Hematopoietic multipotent progenitor cell treated with erythropoietin and hydrocortisone succinate and interleukin-3 and kit ligand, for 8 days (in vitro differentiated cells): ENCODE results near the gene TMC6.
"Not testable (repeated sequence)": the region's sequence is repeated elsewhere in the genome, so short reads cannot be mapped to it uniquely, and the experiment has no call there.

ENCODE experiments used
- DNase-seq: peaks from one replicate; pipeline ENCODE4 v3.0.0-alpha.2; 2015

The TMC6 gene

GRCh38 chr17:78122931-78123249 is 5.7 kb downstream of the TMC6 start:
- no peak for DNase-seq

- no peak for DNase-seq
Measured at GRCh38 chr17:78122216-78122930, 6.2 kb downstream of the TMC6 start.

DNA sequence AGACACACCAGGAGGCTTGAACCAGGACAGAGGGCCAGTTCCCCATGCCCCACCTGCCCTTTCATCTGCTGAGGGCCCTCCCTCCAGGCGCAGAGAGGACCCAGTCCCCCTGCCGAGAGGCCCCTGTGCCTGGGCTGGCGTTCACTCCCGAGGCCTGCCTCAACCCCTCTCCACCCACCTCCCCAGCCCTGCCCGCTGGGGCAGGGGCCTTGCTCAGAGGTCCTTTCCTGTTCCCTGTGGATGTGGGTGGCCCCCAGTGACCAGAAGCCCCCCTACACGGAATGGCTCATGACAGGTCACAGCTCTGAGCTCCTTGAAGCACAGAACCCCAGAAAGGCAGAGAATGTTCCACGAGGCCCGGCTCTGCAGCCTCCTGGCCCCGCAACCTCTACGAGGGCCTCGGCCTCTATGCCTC is 6.7 kb downstream of the TMC6 start:
- no peak for DNase-seq

GRCh38 chr17:78120971-78121800 is 7.4 kb downstream of the TMC6 start:
- DNase-seq = no peak

DNA sequence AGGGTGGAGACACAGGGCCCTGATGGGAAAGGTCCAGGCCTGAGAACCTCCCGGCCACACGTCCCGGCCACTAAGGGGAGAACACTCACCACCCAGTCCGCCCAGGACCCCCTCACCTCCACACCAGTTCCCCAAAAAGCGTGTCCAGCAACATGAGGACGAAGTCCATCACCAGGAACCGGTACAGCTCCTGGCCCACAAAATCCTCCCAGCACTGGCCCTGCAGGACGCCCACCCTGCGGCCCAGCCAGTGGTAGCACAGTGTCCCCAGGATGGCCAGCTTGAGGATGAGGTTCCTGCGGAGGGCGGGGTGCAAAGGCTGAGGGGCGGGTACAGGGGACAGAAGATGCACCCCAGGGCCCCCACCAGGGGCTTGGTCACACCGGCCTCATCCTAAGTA is 8.0 kb downstream of the TMC6 start:
- no peak for DNase-seq

DNA sequence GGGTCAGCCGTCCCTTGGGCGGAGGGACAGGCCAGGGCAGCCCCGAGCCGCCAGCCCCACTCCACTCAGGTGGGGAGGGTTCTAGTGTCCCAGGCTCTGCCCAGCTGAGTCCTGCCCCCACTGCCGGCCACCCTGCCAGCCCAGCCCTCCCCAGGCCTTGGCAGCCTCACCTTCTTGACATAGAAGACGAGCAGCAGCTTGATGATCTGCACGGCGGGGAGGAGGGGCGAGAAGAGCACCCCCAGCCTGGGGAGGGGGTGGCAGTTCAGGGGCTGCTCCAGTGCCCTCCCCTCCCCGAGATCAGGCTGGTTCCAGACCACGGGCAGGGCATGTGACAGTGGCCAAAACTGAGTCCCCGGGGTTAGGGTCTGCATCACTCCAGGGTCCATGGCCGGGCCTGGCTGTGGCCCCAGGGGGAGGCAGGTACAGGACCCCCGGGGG is 9.7 kb downstream of the TMC6 start:
- DNase-seq = no peak

GRCh38 chr17:78117027-78117981 is 11.3 kb downstream of the TMC6 start:
- DNase-seq = no peak

DNA sequence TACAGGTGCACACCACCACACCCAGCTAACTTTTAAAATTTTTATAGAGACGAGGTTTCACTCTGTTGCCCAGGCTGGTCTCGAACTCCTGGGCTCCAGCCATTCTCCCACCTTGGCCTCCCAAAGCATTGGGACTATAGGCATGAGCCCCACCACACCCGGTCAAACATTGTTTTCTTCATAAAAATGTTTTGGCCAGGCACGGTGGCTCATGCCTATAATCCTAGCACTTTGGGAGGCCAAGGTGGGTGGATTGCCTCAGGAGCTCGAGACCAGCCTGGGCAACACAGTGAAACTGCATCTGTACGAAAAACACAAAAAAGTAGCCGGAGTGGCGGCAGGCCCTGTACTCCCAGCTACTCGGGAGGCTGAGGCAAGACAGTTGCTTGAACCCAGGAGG is 12.1 kb downstream of the TMC6 start:
- no peak for DNase-seq

- not testable (repeated sequence) for DNase-seq
Measured at GRCh38 chr17:78115803-78116202, 12.8 kb downstream of the TMC6 start.

- DNase-seq = no peak
Measured at GRCh38 chr17:78114831-78115723, 13.5 kb downstream of the TMC6 start.

DNA sequence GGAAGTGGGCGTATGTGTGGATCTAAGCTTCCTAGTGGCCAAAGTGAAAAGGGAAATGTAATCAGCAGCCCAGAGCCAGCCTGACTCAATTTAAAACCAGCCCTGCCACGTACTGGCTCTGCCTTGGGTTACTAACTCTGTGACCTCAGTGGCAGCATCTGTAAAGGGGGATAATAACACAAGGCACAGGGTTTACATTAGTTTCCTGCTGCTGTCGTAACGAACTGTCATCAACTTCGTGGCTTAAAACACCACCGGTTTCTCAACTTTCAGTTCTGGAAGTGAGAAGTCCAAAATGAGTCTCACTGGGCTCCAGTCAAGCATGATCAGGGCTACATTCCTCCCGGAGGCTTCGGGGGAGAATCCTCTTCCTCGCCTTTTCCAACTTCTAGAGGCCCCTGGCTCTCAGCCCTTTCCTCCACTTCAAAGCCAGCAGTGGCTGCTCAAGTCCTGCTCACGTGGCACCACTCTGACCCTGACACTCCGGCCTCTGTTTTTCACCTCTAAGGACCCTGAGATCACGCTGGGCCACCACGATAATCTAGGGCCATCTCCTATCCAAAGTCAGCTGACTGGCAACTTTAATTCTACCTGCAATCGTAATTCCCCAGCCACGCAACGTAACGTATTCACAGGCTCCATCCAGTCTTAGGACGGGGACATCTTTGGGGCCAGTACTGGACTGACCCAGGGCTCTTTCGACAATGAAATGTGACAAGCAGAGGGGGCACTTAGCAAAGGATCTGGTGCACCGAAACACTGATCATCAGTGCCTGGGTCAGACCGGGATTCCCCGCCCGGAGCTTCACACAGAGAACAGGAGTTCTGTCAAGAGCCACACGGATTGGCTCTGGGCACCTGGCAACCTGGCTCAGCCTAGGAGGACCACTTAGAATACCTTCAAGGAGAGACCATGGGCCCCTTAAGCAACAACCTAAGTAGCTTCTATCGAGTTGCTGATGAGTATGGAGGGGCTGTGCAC is 14.5 kb downstream of the TMC6 start:
- no peak for DNase-seq

- DNase-seq = peak; percentile 68
Measured at GRCh38 chr17:78112518-78113471, 15.8 kb downstream of the TMC6 start.

- DNase-seq = no peak
Measured at GRCh38 chr17:78111727-78112517, 16.6 kb downstream of the TMC6 start.

GRCh38 chr17:78111016-78111726 is 17.4 kb downstream of the TMC6 start:
- no peak for DNase-seq

DNA sequence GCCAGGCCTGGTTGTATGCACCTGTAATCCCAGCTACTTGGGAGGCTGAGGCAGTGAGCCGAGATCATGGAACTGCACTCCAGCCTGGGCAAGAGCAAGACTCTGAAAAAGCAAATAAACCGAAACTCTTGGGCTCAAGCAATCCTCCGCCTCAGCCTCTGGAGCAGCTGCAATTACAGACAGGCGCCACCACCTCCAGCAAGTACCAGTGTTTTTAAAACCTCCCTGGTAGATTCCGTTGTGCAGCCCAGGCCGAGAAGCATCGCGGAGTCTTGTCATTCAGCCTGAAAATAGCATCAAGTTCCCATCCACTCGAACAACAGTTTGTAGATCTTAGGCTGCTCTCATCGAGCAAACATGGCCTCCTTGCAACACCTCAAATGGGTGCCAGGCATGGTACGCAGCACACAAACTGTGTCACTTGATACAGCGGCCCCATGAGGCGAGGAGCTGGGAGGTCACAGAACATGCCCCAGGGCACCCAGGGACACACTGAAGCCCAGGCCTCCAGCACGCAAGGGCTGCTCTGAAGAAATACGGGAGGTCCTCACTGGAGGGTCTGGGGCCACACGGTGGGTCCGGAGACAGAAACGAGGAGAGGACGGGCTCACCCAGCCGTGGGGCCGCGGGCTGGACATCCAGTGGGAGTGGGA is 18.1 kb downstream of the TMC6 start:
- no peak for DNase-seq

- no peak for DNase-seq
Measured at GRCh38 chr17:78109489-78109761, 19.1 kb downstream of the TMC6 start.

DNA sequence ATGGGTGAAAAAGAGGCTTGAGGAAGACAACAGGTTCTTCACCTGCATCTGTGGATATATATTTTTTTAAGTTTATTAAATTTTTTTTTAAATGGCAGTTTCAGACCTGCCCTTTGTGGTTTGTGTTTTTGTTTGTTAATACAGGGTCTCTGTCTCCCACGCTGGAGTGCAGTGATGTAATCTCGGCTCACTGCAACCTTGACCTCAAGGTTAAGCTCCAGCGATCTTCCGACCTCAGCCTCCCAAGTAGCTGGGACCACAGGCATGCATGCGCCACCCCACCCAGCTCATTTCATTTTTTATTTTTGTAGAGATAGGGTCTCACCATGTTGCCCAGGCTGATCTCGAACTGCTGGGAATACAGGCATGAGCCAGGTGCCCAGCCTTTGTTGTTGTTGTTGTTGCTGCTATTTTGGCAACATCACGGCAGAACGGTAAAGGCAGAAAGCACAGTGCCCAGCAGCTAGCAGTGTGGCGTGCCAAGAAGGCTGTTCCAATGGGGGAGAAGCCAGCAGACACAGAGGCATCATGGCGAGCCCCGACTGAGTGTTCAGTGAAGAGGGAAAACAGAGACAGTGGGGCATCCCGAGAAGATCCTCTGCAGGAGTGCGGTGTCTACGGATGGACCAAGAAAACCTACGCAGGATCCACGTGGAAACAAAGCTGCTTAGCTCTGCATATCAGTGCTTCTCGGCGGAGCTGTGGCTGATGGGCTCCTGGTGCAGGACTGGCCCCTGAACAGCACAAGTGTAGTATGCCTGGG is 19.6 kb downstream of the TMC6 start:
- DNase-seq = no peak
